Effector memory CD8-positive, alpha-beta T cell (primary cell): ENCODE results near the gene BACH2.
A peak's percentile ranks its signal among the peaks of the same experiment; 100 is the strongest.

Experiments used
- ATAC-seq: fragments of 150-1000 bp; cut with Tn5 transposase; replicated peaks from 2 replicates; pipeline ENCODE4 v1.10.0; 2021; ENCODE audit warnings: mild to moderate bottlenecking, moderate library complexity
- DNase-seq, 3 experiments: peaks; one replicate each; pipeline ENCODE4 v3.0.0; 2021
- H3K27ac Mint-ChIP-seq, 2 donors: one replicate each; pipeline ENCODE4 v1.8.0; 2022; ENCODE audit warnings: mild to moderate bottlenecking in 2 of 2, mixed read lengths in 2 of 2, moderate library complexity in 2 of 2
- H3K27me3 Mint-ChIP-seq, 2 donors: one replicate each; pipeline ENCODE4 v1.8.0; 2022; ENCODE audit warnings: mixed read lengths in 2 of 2
- H3K36me3 Mint-ChIP-seq: one replicate; pipeline ENCODE4 v1.8.0; 2022; ENCODE audit warnings: mild to moderate bottlenecking, moderate library complexity, mixed read lengths; ENCODE audit not compliant: insufficient read depth
- H3K4me1 Mint-ChIP-seq, 2 donors: one replicate each; pipeline ENCODE4 v1.8.0; 2022; ENCODE audit warnings: low read depth in 2 of 2, mixed read lengths in 2 of 2
- H3K4me3 Mint-ChIP-seq, 2 donors: one replicate each; pipeline ENCODE4 v1.8.0; 2022; ENCODE audit warnings: mild to moderate bottlenecking in 2 of 2, mixed read lengths in 2 of 2, moderate library complexity in 2 of 2
- H3K9me3 Mint-ChIP-seq, 2 donors: one replicate each; pipeline ENCODE4 v1.8.0; 2022; ENCODE audit warnings: mixed read lengths in 2 of 2

The BACH2 gene

DNA sequence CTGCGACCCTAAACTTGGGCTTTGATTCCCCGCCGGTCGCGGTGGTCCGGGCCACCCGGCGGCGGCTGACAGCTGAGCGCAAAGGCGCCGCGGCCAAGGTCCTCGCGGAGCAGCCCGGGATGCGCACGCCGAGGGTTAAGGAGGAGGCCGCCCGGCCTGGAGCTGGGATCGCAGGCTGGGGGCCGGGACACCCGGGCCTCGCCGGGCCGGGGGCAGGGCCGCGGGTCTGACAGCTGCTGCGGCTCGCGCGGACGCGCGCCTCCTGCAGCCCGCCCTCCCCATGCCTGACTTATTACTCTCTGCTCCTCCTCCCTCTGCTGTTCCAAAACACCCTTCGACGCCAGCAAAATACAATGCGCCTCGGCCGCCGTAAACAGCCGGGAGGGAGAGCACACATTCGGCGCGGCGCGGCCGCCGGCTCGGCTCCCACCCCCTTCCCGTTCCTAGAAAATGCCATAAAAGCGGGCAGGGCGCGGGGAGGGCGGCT lies 746 bp downstream of the BACH2 start:
- H3K36me3 Mint-ChIP-seq: peaks cover 40% of the 10 kb centered on the region
- no peaks in the 10 kb centered on the region for H3K9me3 Mint-ChIP-seq
- peaks cover 0 to 8% of the 10 kb centered on the region in 2 donors for H3K4me1 Mint-ChIP-seq
- ATAC-seq (peak; percentile 48), DNase-seq (peak; percentile 53 to 58 (median 53))
- H3K4me3 Mint-ChIP-seq: peak overlapping the region; percentile 81
- H3K27me3 Mint-ChIP-seq: peaks cover 18 to 19% of the 10 kb centered on the region in 2 donors
- peak overlapping the region; percentile 88 to 89 for H3K27ac Mint-ChIP-seq

DNA sequence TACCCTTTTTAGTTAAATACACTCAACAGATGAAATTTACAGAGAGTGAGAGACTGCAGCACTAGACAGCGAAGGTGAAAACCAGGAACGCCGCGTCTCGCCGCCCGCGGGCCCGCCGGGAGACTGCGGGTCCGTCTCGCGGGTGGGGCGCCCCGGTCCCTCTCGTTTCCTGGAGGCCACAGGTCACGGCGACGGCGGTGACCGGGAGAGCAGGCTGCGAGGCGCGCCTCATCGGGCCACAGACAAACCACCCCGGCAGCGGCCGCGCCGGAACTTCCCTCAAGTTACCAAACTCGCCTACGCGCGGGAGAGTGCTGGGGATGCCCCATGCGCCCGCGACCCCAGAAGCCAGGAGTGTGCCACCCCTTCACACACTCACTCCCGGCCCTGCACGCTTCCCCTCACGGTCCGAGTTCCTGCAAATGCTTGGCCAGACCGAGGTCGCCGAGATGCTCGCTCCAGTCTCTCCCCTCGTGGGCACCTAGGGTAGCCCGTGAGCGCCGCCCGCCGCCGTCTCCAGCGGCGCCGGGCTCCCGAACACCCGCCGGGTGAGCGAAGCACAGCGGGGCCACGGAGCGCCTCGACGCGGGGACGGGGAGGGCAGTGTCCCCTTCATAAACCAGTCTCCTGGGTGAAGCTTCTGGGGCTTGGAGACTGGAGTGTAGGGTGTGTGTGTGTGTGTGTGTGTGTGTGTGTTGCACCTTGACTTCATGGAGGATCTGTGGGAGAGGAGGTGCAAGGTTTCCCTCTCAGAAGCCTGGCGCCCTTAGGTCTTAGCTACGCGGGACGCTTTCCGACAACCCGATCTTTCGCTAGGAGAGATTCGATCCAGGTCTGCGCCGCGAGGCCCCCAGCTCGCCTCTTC lies 1.4 kb downstream of the BACH2 start:
- Mint-ChIP-seq H3K4me3 (peak overlapping the region; percentile 81), H3K36me3 (peaks cover 40% of the 10 kb centered on the region), H3K27me3 (peaks cover 23% of the 10 kb centered on the region in 2 donors), H3K27ac (peak overlapping the region; percentile 88 to 89), H3K9me3 (no peaks in the 10 kb centered on the region), H3K4me1 (peaks cover 0 to 8% of the 10 kb centered on the region in 2 donors)
- peak; percentile 60 for ATAC-seq
- DNase-seq: peak; percentile 60 to 73 (median 71)

DNA sequence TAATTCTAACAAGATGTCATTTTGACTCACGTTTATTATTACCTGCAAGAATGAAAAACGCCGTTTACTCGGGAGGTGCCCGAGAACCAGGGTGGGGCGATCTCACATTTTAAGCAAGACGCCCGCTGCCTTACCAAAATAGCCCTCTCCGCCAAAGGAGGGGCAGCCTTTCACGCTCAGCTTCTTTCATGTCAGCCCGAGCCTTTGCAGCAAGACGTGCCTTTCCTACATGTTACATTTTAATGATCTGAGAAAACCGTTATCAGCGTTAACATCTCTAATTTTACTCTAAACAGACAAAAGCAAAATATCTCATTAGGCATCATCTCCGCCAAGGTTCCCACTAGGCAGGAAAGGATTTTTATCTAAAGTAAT lies 2.0 kb downstream of the BACH2 start:
- Mint-ChIP-seq H3K27ac (peak overlapping the region; percentile 88 to 89), H3K36me3 (peaks cover 40% of the 10 kb centered on the region), H3K4me3 (peak overlapping the region; percentile 81), H3K4me1 (peaks cover 0 to 8% of the 10 kb centered on the region in 2 donors), H3K27me3 (peaks cover 17 to 18% of the 10 kb centered on the region in 2 donors), H3K9me3 (no peaks in the 10 kb centered on the region)
- DNase-seq: peak in 1 of 3 experiments; percentile 10
- no peak for ATAC-seq

DNA sequence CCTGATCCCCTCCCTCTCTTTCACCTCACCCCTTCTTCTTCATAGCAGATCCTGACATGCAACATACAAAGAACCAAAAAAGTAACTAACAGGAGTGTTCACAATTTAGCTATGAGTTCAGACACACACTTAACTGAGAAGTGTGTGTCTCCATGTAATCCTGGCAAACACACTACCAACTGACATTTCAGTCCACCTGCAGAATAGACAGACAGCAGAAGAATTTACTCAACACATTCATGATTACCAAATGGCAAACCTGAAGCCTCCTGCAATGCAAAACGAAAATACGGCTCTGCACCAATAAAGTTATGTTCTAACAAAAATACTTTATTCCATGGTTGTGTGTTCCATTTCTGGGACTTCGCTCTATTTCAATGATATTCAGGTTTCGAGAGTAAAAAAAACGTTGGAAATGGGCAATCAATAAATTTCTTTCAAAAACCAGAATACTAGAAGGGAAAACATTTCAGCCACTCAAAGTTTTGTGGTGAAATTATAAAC lies 2.6 kb downstream of the BACH2 start:
- no peak for ATAC-seq
- peak overlapping the region; percentile 81 for H3K4me3 Mint-ChIP-seq
- H3K36me3 Mint-ChIP-seq: peaks cover 40% of the 10 kb centered on the region
- H3K4me1 Mint-ChIP-seq: peaks cover 0 to 8% of the 10 kb centered on the region in 2 donors
- H3K27ac Mint-ChIP-seq: peak overlapping the region in 1 of 2 donors; percentile 88
- peaks cover 12 to 13% of the 10 kb centered on the region in 2 donors for H3K27me3 Mint-ChIP-seq
- H3K9me3 Mint-ChIP-seq: no peaks in the 10 kb centered on the region
- no peak for DNase-seq

DNA sequence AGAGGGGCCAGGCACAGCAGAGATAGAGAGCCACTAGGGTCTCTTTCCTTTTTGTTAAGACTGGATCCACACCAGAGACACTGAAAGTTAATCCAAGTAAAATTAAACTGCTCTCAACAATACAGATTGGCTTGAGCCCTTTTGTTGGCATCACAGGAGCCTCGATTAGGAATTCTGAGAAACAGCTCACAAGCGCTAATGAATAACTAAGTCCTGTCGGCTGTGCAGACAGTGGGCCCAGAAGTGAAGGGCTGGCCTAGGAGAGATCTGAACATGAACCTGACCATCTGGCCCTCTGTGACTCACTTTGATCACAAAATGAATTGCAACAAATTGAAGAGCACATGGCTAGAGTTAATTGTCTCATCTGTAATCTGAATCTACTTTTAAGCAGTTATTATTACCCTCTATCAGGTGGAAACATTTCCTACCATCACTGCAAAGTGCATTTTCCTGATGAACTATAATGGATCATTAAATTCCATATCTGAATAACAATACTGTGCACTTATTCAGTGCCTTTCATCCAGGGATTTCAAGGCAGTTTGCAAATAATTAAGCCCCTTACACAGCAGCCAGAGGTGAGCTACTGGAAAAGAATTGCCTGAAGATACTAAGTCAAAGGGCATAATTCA lies 3.2 kb downstream of the BACH2 start:
- ATAC-seq (no peak), DNase-seq (no peak)
- peak overlapping the region in 1 of 2 donors; percentile 81 for H3K4me3 Mint-ChIP-seq
- no peaks in the 10 kb centered on the region for H3K9me3 Mint-ChIP-seq
- H3K36me3 Mint-ChIP-seq: peaks cover 40% of the 10 kb centered on the region
- H3K27ac Mint-ChIP-seq: no peak overlapping the region
- H3K4me1 Mint-ChIP-seq: peaks cover 0 to 8% of the 10 kb centered on the region in 2 donors
- H3K27me3 Mint-ChIP-seq: peaks cover 12% of the 10 kb centered on the region in 2 donors

DNA sequence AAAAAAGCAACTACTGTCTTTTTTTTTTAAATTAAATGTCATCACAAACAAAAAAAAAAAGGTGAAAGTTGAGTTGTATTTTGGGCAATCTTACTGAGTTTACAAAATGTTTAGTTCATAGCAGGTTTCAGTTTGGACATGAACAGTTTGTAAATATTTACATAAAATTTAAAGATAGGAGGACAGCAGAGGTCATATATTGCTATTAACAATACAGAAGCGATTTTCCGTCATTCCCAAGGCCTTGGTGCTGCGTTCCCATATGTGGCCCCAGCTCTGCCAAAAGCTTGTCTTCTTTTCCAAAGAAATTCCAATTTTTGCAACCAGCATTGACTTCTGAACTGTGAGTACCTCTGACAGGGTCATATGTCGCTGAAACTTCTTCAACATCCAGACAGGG lies 5.1 kb downstream of the BACH2 start:
- peaks cover 37% of the 10 kb centered on the region for H3K36me3 Mint-ChIP-seq
- H3K27me3 Mint-ChIP-seq: peaks cover 12% of the 10 kb centered on the region in 2 donors

DNA sequence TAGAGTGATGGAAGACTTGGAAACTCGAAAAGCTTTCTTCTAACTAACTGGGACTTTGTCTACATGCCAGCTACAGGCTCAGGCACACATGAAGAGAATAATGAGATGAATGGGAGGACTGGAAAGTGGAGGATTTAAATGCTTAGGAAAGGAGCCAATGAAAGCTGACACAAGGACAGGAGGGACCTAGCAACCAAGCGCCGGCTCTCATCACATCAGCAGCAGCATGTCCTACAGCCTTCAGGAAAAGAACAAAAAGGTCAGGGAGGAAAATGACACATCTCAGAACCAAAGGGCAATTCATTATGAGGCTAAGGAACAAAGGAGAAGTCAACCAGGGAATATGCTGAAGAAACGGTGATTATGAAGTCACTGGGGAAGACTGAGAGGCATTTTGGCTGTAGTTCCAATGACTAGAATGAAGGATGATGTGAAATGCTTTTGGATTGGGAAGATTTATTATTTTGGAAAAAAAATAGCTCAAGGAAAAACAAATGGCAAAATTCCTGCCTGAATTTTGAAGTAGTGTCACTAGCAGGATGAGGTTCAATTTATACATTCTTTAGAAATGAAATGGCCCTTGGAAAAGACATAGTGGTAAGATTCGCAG lies 5.7 kb downstream of the BACH2 start:
- H3K27ac Mint-ChIP-seq: no peak overlapping the region
- DNase-seq (no peak), ATAC-seq (no peak)
- no peak overlapping the region for H3K4me3 Mint-ChIP-seq
- peaks cover 36% of the 10 kb centered on the region for H3K36me3 Mint-ChIP-seq
- peaks cover 12% of the 10 kb centered on the region in 2 donors for H3K27me3 Mint-ChIP-seq
- H3K9me3 Mint-ChIP-seq: no peaks in the 10 kb centered on the region
- H3K4me1 Mint-ChIP-seq: peaks cover 8 to 13% of the 10 kb centered on the region in 2 donors

More for the DNA sequence above, 5.1 kb downstream of the BACH2 start:
- DNase-seq: no peak
- no peaks in the 10 kb centered on the region for H3K9me3 Mint-ChIP-seq
- H3K27ac Mint-ChIP-seq: no peak overlapping the region
- H3K4me1 Mint-ChIP-seq: peaks cover 3 to 10% of the 10 kb centered on the region in 2 donors
- ATAC-seq: no peak
- H3K4me3 Mint-ChIP-seq: no peak overlapping the region

DNA sequence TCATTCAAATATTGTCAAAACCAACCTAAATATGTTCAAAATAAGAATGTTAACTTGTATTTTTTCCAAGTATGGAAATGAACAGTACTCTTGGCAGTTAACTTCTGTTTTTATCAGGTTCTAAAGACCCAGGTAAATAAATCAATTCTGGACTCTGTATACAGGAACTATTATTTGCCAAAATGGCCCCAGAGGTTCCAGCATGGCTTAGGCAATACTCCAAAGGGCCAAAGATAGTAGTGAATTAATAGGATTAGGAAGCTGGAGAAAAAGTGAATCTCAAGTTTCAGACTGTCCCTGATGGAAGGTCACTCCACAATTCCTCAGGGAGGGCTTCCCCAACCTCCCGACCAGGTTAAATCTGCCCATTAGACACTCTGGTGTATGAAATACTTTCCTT lies 6.7 kb downstream of the BACH2 start:
- no peak for ATAC-seq
- H3K4me3 Mint-ChIP-seq: no peak overlapping the region
- peaks cover 12% of the 10 kb centered on the region in 2 donors for H3K27me3 Mint-ChIP-seq
- peaks cover 19 to 20% of the 10 kb centered on the region in 2 donors for H3K4me1 Mint-ChIP-seq
- peaks cover 30% of the 10 kb centered on the region for H3K36me3 Mint-ChIP-seq
- DNase-seq: no peak
- no peak overlapping the region for H3K27ac Mint-ChIP-seq
- H3K9me3 Mint-ChIP-seq: no peaks in the 10 kb centered on the region

DNA sequence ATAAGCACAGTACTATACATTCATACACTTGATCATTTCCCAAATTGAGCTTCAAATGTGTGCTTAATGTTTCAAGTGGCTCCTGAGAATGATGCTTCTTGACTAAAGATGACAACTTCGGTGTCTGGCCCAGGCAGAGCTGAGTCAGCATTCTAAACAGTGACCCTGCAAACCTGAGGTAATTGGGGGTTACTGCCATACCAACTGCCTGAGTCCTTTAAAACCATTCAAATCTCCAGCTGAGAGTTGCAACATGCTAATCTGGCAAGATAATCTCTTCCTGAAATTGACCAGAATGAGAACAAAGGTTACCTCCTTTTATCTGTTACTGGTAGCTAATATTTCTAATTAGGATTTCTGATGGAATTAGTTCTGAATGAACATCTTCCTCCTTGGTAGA lies 8.2 kb downstream of the BACH2 start:
- ATAC-seq: no peak
- peaks cover 23% of the 10 kb centered on the region for H3K36me3 Mint-ChIP-seq
- no peak for DNase-seq
- H3K9me3 Mint-ChIP-seq: no peaks in the 10 kb centered on the region
- peaks cover 22 to 29% of the 10 kb centered on the region in 2 donors for H3K4me1 Mint-ChIP-seq
- H3K27ac Mint-ChIP-seq: no peak overlapping the region
- H3K4me3 Mint-ChIP-seq: no peak overlapping the region
- peaks cover 12% of the 10 kb centered on the region in 2 donors for H3K27me3 Mint-ChIP-seq

DNA sequence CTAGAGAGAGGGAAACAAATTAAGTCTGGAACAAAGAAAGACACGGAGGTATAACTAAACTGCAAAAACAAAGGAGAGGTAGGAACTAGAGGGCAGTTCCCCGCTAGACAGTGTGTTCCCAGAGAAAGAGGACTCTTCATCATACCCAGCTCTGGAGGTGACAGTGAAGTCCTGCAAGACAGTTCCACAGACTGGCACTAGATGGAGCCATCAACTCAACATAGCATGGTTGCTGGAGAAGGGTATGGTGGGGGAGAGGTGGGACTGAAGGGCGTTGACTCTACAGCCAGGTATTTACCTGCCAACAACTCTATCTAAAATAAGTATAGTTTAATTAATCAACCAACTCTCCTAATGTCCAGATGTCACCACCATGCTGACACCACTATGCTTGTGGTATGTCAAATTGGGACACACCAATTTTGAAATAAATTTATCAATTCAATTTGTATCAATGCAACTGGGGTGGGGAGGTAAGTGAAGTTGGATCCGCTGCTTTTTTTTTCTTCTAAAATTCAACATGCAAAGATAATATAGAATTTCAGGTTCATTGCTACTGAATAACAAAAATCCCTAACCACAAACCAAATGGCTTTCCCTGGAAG lies 9.7 kb downstream of the BACH2 start:
- ATAC-seq: no peak
- peaks cover 26% of the 10 kb centered on the region for H3K36me3 Mint-ChIP-seq
- peaks cover 12 to 17% of the 10 kb centered on the region in 2 donors for H3K27me3 Mint-ChIP-seq
- DNase-seq: peak in 1 of 3 experiments; percentile 24
- no peaks in the 10 kb centered on the region for H3K9me3 Mint-ChIP-seq
- H3K4me1 Mint-ChIP-seq: peaks cover 25 to 29% of the 10 kb centered on the region in 2 donors
- H3K27ac Mint-ChIP-seq: peak overlapping the region; percentile 66 to 91
- peak overlapping the region; percentile 78 to 89 for H3K4me3 Mint-ChIP-seq

DNA sequence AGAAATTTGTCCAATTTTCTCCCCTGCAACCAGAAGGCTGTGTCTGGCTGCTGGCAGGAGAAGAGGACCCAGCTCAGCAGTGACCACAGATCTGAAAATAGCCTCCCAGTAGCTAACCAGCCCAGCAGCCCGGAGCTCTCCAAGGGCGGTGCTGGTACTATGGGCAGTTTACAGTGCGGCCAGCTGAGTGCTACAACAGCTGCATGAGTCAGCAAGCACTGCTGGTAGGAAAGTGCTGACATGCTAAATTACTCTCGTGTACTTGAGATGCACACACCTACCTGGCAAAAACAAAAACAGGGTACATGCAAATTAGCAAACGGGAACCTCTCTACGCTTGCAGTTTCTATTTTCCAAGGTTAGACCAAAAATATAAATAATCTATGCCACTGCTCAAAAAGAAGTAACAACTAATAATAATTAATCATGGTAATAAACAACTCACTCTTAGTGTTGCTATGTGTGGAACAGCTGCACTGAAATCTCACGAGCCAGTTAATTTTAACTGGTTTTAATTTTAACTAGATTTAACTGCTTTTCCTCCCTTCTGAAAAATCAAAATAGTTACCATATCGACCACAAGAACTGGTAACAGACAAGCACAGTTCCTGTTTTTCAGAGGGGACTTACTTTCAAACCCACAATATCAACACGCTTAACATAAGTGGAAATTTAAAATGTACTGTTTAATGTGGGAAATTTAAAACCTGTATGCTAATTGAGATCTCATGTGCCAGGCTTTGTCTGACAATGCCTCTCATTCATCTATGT lies 10.8 kb downstream of the BACH2 start:
- Mint-ChIP-seq H3K36me3 (peaks cover 23% of the 10 kb centered on the region), H3K4me3 (peak overlapping the region; percentile 78 to 89), H3K9me3 (no peaks in the 10 kb centered on the region), H3K27me3 (peaks cover 6 to 14% of the 10 kb centered on the region in 2 donors), H3K27ac (peak overlapping the region; percentile 66 to 91), H3K4me1 (peaks cover 26 to 29% of the 10 kb centered on the region in 2 donors)
- ATAC-seq (peak; percentile 65), DNase-seq (peak; percentile 21 to 31 (median 27))

DNA sequence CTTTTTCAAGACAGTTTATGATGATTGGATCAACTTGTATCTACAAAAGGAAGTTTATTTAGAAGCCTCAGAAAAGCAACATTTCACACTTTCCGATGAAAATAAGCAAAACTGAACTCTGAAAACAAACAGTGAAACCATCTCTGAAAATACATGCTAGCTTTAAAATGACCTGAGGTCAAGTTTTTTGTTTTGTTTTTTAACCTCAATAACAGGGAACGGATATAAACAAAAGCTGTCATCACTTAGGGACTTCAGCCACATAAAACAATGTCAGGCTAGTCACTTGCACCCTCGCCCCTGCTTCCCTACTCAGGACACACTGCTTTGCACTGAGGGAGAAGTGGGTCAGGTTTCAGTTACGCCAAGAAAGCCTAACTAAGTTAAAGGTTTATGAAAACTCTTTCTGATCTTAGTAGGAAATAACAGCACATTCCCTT lies 11.6 kb downstream of the BACH2 start:
- Mint-ChIP-seq H3K27me3 (peaks cover 0 to 7% of the 10 kb centered on the region in 2 donors), H3K27ac (peak overlapping the region; percentile 66 to 91), H3K36me3 (peaks cover 23% of the 10 kb centered on the region), H3K4me1 (peaks cover 26 to 29% of the 10 kb centered on the region in 2 donors), H3K4me3 (peak overlapping the region; percentile 78 to 89), H3K9me3 (no peaks in the 10 kb centered on the region)
- ATAC-seq (peak; percentile 48), DNase-seq (peak in 1 of 3 experiments; percentile 13)
